HK-2 (cell line): ENCODE measurements around the gene C1QA.

Experiments
- DNase-seq: peaks from one replicate; pipeline ENCODE4 v3.0.0-alpha.2; 2018; ENCODE audit not compliant: unreplicated experiment

Gene C1QA

DNA sequence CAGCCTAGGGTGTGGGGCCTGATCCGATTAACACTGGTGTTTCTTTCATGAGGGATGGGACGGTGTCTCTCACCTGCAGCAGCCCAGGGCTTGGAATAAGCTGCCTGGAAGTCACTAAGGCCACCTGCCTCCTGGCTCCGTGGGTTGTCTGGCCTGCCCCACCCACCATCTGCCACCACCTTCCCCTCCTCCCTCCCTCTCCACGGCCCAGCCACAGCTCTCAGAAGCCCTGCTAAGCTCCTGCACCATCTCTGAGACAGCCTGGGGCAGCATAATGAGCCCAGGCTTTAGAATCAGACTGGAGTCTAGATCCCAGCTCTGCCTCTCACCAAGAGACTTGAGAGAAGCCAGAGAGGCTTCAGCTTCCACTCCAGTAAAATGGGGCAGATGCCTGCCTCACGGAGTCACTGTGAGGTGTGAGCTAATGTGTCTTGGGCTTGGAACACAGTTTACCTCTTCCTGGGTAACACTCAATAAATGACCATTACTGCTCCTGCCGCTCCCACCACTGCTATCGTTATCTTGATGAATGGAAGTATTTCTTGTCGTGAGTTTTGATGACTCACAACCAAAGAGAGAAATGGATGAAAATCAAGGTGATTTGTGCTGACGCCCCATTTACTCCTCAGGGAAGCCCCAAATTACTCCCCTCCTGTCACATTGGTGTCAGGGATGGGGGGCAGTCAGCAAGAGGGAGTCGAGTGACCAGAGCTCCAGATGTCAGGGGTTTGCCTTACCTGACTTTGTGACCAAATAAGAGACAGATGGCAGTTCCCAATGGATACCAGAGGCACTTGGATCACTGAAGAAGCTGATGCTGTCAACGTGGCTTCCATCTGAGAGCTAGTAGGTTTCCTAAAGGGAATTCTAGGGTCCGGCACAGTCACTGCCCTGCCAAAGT is 23.5 kb upstream of the C1QA start:
- no peak for DNase-seq

DNA sequence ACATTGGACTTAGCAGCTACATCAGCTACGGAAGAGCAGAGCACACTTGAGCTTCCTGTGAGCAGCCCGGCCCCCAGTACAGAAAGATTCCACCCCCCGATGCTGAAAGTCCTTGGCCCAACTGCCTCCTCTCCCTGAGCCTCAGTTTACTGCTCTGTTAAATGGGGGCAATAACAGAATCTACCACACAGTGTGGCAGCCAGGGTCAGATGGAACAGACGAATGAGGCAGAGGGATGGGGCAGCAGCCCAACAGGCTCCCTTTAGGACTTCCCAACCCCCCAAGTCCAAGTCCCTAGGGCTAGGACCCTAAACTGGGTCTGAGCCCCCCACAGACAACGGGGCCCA is 22.9 kb upstream of the C1QA start:
- no peak for DNase-seq

DNA sequence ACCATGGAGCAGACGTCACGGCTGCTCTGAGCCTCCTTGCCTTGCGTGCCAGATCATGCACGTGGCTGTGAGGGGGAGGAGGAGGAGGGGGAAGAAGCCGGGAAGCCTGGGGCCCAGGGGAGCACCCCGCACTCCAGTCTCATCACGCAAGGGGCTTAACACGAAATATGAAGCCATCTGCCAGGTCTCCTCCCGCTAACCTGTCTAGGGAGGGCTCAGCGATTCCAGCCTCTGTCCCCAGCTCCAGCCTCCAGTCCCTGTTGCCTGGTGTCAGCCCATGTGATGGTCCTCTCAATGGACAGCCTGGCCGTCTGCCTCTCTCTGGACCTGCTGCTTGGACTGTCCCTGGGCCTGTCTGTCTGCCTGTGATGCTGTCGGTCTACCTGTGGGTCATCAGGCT is 22.5 kb upstream of the C1QA start:
- DNase-seq = no peak

DNA sequence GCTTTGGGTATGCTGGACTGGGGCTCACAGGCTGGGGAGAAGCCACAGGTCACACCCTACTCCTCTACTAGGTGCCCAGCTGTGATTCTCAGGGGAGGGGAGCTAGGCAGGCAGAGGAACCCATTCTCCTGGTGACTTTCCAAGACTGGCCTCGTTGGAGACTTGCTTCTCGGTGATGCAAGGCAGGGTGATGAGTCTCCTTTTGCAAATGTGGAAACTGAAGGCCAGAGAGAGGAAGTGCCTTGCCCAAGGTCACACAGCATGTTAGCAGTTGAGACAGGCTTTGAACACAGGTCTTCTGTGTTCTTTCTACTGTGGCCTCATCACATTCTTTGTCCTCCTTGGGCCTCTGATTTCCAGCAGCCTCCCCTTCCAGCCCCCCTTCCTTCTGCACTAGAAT is 20.5 kb upstream of the C1QA start:
- no peak for DNase-seq

DNA sequence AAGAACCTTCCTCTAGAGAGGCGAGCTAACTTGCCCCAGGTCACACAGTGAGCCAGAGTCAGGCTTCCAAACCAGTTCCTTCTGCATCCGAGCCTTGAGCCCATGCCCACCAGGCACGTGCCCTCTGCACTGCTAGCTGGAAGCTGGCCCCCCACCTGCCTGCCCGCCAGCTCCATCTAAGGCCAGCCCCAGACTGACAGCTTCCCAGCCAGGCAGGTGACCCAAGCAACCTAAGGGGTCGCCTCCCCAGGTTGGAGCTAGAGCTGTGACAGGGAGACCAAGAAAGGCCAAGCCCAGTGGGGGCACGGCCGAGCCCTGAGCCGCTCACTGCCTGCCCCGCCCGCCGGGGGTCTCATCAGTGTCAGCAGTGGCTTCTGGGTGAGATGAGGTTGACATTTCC is 19.9 kb upstream of the C1QA start:
- DNase-seq = no peak

DNA sequence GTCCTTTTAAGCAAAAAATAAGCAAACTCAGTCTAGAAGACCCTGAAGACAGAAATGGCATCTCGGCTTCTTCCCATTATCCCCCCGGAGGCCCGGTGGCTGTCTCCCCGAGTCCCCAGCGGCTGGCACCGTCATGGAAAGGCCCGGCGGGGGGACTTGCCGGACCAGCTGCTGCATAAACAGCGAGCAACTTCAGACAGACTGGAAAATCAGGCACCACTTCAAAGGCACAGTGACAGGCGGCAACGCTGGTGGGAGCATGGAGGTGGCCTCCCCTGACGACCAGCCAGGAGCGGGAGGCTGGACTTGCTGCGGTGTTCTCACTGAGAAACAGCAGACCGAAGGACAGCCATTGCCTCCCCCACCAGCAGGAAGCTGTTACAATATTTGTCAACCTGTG is 18.4 kb upstream of the C1QA start:
- DNase-seq = no peak

DNA sequence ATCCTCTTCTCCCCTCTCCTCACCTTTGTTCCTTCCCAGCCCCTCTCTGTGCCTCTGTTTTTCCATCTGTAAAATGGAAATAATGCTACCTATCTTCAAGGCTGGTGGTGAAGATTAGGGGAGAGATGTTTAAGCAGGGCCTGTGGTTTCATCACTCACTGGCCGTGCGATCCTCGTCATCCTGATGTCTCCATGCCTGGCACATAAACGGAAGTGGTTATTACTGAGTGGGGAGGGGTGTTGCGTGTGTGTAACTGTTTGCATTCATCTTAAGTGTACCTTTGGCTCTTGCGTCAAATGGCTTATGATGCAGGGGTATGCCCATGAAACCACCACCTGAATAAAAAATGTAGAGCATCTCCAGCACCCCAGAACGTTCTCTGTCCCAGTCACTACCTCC is 17.2 kb upstream of the C1QA start:
- no peak for DNase-seq

DNA sequence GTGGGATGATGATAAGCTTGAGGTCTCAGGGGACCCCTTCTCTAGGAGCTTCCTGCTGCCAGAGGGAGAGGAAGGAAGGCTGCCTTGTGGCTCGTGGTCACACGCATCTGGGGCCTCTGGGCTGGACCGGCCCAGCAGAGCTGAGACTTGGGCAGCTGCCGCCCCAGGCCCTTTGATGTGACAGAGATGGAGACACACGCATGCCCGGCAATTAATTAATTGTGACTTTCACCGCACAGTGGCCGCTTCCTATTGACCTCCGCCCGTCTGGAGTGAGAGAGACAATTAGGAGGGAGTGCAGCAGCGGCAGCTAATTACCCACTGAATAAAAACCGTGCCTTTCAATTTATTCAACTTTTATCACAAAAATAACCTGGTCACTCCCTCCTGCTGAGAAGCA is 16.6 kb upstream of the C1QA start:
- no peak for DNase-seq

DNA sequence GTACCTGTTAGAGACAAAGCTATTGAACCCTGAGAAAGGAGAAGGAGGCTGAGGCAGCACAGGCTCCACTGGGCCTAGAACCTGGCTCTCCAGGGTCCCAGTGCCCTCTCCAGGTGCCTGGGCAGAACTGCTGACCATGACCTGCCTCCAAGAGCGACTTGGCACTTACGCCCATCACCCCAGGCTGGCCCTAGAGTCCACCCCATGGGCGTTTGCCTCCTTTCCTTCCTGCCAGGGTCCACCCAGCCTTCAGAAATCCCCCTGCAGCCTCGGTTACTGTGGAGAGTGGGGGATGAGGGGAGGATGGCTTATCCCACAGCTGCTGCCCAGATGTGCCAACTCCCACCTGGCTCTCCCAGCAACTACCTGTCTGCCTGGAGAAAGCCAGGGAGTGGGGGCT is 14.7 kb upstream of the C1QA start:
- DNase-seq = no peak

DNA sequence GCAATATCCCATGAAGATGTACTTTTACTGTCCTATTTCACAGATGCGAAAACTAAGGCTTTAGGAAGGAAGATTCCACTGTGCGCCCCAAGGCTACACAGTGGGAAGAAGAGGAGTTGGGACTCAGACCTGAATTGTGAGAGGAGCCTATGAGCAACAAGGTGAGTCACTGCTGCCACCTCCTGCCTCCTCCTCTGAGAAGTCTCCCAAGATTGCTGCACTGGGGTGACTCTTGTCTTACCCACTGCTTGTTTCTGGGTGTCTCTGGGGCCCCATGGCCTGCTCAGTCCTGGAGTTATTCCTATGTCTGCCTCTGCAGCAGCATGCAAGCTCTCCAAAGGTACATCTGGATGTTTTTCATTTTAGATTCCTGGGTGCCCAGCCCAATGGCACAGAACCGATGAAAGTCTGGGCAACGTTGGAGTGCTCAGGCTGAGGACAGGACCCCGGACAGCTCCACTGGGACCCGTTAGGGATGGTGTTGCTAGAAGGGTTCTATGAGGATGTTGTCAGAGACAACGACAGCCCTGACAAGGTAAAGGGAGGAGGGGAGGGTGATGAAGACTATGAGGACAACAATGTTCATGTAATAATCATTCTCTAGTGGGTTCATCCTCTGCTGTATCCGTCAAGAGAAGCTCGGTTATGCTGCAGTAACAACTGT is 11.0 kb upstream of the C1QA start:
- no peak for DNase-seq

DNA sequence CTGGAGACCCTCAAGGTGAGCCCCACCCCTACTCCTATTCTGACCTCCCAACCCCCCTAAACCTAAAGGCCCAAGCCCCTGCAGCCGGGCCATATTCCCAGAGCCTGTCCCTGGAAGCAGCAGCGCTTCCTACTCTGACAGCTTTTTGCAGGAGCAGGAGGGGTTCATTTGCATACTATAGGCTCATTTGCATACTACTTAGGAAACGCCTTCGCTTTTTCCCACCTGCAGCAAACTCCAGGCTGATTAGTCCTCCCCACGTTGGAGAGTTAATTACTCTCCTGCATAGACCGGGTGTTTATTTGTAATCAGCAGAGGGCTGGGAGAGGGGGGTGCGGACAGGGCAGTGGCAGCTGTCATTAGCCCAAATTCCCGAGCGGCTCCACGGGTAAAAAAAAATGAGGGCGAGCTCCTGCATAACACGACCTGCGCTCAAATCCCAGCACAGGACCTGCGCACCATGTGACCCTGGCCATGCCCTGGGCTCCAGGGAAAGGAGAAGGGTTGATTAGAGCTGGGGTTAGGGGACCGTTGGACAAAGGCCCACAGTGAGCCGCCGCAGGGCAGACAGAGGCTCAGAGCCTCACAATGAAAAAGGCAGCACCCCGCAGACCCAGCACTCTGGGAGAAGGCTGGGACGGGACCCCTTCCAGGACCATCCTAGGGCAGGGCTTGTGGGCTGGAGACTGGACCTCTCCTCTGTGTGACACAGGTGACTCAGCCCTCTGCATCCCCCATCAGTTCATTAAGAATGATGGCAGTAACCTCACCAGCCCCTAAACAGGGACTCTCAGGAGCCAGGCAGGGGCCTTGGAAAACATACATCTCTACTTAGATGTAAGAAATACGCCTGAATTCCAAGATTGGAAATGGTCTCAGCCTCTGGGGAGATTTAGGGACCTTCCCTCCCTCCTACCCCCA is 9.9 kb upstream of the C1QA start:
- DNase-seq = no peak

DNA sequence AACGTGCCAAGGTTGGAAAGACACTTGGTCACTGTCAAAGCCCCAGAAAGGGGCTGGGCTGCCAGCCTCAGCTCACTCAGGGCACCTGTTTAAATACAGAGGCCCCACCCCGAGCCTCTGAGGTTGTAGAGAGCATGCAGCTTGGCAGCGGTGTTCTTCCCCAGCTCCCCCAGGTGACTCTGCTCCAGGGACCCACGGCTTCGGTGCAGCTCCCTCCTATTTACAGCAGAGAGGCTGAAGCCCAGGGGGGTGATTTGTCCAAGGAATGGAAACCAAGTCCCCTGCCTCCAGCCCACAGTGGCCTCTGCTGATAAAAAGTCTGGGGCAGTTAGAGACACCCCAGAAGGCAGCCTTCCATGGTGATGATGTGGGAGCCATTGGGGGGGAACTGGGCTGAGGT is 9.1 kb upstream of the C1QA start:
- no peak for DNase-seq

DNA sequence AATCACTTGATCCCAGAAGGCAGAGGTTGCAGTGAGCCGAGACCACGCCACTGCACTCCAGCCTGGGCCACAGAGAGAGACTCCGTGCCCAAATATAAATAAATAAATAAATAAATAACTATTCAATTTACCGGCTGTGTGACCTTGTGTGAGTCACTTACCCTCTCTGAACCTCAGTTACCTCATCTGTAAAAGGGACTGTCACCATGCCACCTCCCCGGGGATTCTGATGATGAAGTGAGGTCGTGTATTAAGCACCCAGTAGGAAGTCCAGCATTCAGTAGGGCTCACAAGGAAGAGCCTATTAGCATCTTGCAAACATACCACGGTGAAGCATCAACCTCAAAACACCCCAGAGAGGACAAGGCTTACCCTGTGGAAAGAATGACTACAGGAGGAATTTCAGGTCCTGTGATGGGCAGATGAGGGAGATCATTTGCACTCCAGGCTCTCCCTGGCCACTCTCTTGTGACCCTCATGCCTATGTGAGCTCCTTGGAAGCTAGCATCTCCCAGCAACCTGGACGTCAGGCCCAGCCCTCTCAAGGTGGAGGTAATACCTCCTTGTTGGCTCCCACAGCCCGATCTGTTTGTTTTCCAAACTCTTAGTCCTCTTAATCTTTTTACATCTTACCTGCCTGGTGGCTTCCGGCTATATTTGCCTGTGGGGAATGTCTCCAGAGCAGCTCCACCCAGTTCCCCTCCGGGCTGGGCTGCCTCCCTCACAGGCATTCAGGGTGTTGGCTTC is 7.6 kb upstream of the C1QA start:
- DNase-seq = no peak

DNA sequence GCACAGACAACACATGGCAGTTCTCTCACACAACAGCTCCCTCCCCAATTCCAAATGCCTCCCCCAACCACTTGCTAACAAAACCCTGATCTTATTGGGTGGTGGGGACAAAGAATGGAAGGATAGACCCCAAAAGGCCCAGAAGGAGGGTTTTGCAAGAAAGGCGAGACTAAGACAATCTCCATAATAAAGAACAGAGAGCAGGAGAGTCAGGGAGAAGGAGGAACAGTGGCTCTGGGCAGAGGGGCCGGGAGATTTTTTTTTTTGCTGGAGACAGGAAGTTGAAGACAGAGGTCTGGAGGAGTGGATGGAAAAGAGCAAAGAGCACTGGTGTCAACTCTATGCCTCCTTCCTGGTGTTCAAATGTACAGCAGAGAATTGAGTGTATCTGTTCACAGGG is 6.5 kb upstream of the C1QA start:
- no peak for DNase-seq

DNA sequence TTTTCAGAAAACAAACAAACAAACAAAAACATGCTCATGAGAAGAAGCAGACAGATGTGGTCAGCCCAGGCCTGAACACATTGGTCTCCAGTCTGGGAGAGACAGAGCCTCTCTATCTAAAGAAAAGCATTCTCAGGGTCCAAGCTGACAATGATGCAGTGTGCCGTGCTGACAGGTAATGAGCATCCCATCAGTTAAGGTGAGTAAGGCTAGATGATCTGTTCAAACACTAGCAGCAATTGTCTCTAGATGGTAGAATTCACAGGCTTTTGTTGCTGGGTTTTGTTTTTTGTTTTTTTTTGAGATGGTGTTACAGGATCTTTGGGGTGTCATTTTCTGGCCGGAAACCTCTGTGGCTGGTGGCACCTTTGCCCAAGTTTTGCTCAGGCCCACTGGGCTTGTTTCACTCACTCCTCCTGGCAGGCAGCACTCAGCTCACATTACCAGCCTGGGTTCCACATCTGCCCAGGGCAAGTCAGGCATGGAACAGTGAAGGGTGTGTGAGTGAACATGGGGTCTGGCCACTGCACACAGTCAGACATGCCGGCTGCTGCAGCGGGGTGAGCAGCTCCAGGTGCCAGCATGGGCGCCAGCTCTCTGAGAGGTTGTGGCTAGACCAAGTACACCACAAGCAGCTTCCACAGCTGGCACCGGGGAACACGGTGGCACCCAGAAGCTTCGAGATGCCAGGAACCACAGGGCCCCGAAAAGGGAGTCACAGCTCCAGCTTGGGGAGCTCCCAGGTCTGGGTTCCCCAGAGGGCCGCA is 2.5 kb upstream of the C1QA start:
- no peak for DNase-seq

DNA sequence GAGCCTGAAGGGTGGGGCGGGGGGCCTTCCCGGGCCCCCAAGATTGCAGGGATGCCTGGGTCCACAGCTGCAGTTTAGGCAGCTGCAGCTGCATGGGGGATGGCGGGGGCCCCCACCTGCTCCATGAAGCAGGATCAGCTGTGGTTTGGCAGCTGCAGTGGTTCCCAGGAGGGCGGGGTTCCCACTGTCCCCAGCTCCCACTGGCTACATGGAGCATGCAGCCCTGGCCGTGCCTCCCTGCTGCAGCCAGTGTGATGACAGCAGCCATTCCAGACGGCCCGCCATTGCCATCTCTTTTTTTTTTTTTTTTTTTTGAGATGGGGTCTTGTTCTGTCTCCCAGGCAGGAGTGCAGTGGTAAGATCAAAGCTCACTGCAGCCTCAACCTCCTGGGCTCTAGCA is 992 bp upstream of the C1QA start:
- DNase-seq = no peak

DNA sequence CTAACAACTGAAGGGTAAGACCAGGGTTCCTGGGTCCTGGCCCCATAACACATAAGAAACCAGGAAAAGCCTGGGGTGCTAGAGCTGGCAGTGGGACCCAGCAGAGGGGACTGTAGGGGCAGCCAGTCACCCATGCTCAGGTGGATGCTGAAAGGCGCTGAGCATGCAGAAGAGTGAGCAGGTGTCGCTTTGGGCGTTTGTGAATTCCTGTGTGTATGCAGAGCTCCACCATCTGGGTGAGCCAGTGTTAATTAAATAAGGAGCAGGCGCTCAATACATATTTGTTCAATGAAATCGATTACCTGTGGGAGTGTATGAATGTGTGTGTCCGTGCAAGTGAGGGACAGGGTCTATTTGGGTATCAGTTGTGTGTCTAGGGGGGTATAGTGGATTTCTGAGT is 499 bp downstream of the C1QA start:
- DNase-seq = no peak

DNA sequence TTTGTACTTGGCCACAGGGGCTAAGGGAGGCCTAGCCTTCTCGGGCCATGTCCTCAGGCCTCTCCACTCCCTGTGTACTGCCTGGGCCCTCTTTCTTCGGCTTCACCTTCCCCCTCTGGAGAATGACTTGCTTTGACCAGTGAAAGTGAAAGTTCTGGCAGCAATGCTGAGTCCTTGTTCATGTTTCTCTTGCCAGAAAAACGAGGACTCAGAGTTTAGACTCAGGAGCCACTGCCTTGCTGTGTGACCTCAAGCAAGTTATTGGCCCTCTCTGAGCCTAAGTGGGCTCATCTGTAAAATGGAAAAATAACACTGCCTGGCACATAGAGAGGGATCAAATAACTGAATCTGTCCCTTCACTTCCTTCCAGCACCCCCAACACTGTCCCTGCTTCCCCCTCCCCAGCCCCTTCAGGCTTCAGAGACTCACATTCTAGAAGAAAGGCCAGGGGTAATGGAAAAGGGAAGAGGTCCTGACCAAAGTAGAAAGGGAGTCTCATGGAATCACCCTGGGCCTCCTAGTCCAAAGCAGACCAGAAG is 1.5 kb downstream of the C1QA start:
- no peak for DNase-seq

DNA sequence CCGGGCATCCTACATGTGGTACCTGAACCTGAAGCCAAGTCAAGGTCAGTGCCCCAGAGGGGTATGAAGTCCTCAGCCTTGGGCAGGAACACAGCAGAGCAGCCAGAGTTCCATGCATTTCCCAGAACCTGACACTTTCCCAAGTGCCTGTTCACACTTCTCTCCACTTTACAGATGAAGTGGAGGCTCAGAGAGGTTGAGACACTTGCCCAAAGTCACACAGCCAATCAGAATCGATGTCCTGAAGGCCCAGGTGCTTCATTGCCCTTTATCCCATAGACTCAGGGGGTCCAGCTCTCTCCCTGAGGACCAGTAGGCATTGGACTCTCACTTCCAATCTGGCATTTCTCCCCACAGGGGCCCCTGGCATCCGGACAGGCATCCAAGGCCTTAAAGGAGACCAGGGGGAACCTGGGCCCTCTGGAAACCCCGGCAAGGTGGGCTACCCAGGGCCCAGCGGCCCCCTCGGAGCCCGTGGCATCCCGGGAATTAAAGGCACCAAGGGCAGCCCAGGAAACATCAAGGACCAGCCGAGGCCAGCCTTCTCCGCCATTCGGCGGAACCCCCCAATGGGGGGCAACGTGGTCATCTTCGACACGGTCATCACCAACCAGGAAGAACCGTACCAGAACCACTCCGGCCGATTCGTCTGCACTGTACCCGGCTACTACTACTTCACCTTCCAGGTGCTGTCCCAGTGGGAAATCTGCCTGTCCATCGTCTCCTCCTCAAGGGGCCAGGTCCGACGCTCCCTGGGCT is 2.2 kb downstream of the C1QA start:
- no peak for DNase-seq

DNA sequence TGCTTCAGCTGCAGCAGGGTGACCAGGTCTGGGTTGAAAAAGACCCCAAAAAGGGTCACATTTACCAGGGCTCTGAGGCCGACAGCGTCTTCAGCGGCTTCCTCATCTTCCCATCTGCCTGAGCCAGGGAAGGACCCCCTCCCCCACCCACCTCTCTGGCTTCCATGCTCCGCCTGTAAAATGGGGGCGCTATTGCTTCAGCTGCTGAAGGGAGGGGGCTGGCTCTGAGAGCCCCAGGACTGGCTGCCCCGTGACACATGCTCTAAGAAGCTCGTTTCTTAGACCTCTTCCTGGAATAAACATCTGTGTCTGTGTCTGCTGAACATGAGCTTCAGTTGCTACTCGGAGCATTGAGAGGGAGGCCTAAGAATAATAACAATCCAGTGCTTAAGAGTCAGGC is 2.9 kb downstream of the C1QA start:
- no peak for DNase-seq
